Loucy (cell line): Measurements from ENCODE around the gene SDK1.

Experiments used
- H2AFZ ChIP-seq: fragments of 200-600 bp; sonication (generic); 2 replicates; pipeline ENCODE4 v1.6.0; 2016; ENCODE audit warnings: antibody characterized with exemption, mild to moderate bottlenecking, low read length, moderate library complexity
- H3F3A ChIP-seq: fragments of 200-600 bp; 2 replicates; pipeline ENCODE4 v1.6.0; 2016; ENCODE audit warnings: antibody characterized with exemption, low read depth, mild to moderate bottlenecking
- H3K27me3 ChIP-seq: fragments of 200-600 bp; sonication (generic); 2 replicates; pipeline ENCODE4 v1.6.1; 2014; ENCODE audit warnings: low read length, mild to moderate bottlenecking; ENCODE audit not compliant: insufficient read depth, poor library complexity, severe bottlenecking
- H3K36me3 ChIP-seq: fragments of 200-600 bp; sonication (generic); 2 replicates; pipeline ENCODE4 v1.6.1; 2016; ENCODE audit warnings: low read length; ENCODE audit not compliant: insufficient read depth
- H3K4me1 ChIP-seq: fragments of 200-600 bp; sonication (generic); 2 replicates; pipeline ENCODE4 v1.5.1; 2014; ENCODE audit warnings: low read length, mild to moderate bottlenecking; ENCODE audit not compliant: insufficient read depth, poor library complexity, severe bottlenecking
- H3K4me2 ChIP-seq: fragments of 200-600 bp; sonication (generic); 2 replicates; pipeline ENCODE4 v1.6.0; 2014; ENCODE audit warnings: antibody characterized with exemption, low read length, low read depth, mild to moderate bottlenecking; ENCODE audit not compliant: poor library complexity, severe bottlenecking
- H3K4me3 ChIP-seq: fragments of 200-600 bp; sonication (generic); 2 replicates; pipeline ENCODE4 v1.5.1; 2014; ENCODE audit warnings: low read length, mild to moderate bottlenecking, mixed read lengths; ENCODE audit not compliant: poor library complexity, severe bottlenecking
- H3K79me2 ChIP-seq: fragments of 200-600 bp; sonication (generic); 2 replicates; pipeline ENCODE4 v1.6.1; 2014; ENCODE audit warnings: low read length; ENCODE audit not compliant: insufficient read depth
- H3K9ac ChIP-seq: fragments of 200-600 bp; sonication (generic); 2 replicates; pipeline ENCODE4 v1.6.0; 2014; ENCODE audit warnings: mild to moderate bottlenecking, low read depth, low read length, moderate library complexity; ENCODE audit not compliant: poor library complexity, severe bottlenecking
- H3K9me2 ChIP-seq: fragments of 200-600 bp; sonication (generic); replicated peaks from 2 replicates; pipeline ENCODE4 v1.6.1; 2016; ENCODE audit warnings: low read depth, low read length, mixed read lengths
- H3K9me3 ChIP-seq: fragments of 200-600 bp; sonication (generic); 2 replicates; pipeline ENCODE4 v1.6.1; 2014; ENCODE audit warnings: mild to moderate bottlenecking, antibody characterized with exemption, low read length, low read depth; ENCODE audit not compliant: insufficient read depth
- H4K20me1 ChIP-seq: fragments of 200-600 bp; sonication (generic); 2 replicates; pipeline ENCODE4 v1.6.0; 2014; ENCODE audit warnings: antibody characterized with exemption, low read length, mild to moderate bottlenecking; ENCODE audit not compliant: insufficient read depth, poor library complexity, severe bottlenecking
- CTCF ChIP-seq: fragments of 200-600 bp; sonication (generic); conservative IDR thresholded peaks from 2 replicates; pipeline ENCODE4 v1.5.1; 2014; ENCODE audit warnings: mild to moderate bottlenecking, antibody characterized with exemption, low read length
- EZH2phosphoT487 ChIP-seq: fragments of 200-600 bp; IDR thresholded peaks from 2 replicates; pipeline ENCODE4 v1.6.1; 2018; ENCODE audit warnings: antibody characterized with exemption, mild to moderate bottlenecking, moderate library complexity, borderline replicate concordance

SDK1 gene

GRCh38 chr7:4140933-4141332 lies 839.9 kb downstream of the SDK1 start:
- Histone ChIP-seq H3K27me3 (no peaks in the 10 kb centered on the region), H3K4me2 (no peak overlapping the region), H4K20me1 (no peaks in the 10 kb centered on the region), H3K79me2 (no peaks in the 10 kb centered on the region), H3F3A (no peaks in the 10 kb centered on the region), H3K9me2 (no peaks in the 10 kb centered on the region), H3K9me3 (peaks cover 2% of the 10 kb centered on the region; the same call in 1 of the 2 replicates), H3K4me1 (no peaks in the 10 kb centered on the region), H3K4me3 (no peak overlapping the region), H3K9ac (no peak overlapping the region), H3K36me3 (no peaks in the 10 kb centered on the region), H2AFZ (no peak overlapping the region)
- TF ChIP-seq EZH2phosphoT487 (no peak), CTCF (no peak)

GRCh38 chr7:4143006-4143405 lies 842.0 kb downstream of the SDK1 start:
- Histone ChIP-seq H3K4me1 (no peaks in the 10 kb centered on the region), H3K27me3 (no peaks in the 10 kb centered on the region), H3K36me3 (no peaks in the 10 kb centered on the region), H3K4me2 (no peak overlapping the region), H4K20me1 (no peaks in the 10 kb centered on the region), H2AFZ (no peak overlapping the region), H3K9me2 (no peaks in the 10 kb centered on the region), H3K9ac (no peak overlapping the region), H3K4me3 (no peak overlapping the region), H3F3A (no peaks in the 10 kb centered on the region), H3K79me2 (no peaks in the 10 kb centered on the region), H3K9me3 (peaks cover 2% of the 10 kb centered on the region; the same call in 1 of the 2 replicates)
- TF ChIP-seq EZH2phosphoT487 (no peak), CTCF (no peak)

- Histone ChIP-seq H2AFZ (no peak overlapping the region), H3K27me3 (no peaks in the 10 kb centered on the region), H3K9ac (no peak overlapping the region), H4K20me1 (no peaks in the 10 kb centered on the region), H3K4me3 (no peak overlapping the region), H3K36me3 (no peaks in the 10 kb centered on the region), H3K79me2 (no peaks in the 10 kb centered on the region), H3K9me2 (no peaks in the 10 kb centered on the region), H3K4me2 (no peak overlapping the region), H3K4me1 (no peaks in the 10 kb centered on the region), H3K9me3 (peaks cover 2% of the 10 kb centered on the region; the same call in 1 of the 2 replicates), H3F3A (no peaks in the 10 kb centered on the region)
- TF ChIP-seq EZH2phosphoT487 (no peak), CTCF (no peak)
Measured at GRCh38 chr7:4143511-4144171, 842.6 kb downstream of the SDK1 start.
